H9 (cell line): ENCODE results near the gene BCKDHA. TPM values are rescaled to one million over a fixed set of nuclear protein-coding genes. Genes with fewer than 3 reads are reported as not detected.

Source experiments
- DNase-seq: peaks from one replicate; pipeline ENCODE4 v3.0.0-alpha.2; 2017
- H2AFZ ChIP-seq: one replicate; pipeline ENCODE4 v1.6.1; 2013; ENCODE audit warnings: mild to moderate bottlenecking, low read length, control low read depth, moderate library complexity
- H2AK5ac ChIP-seq: 2 replicates; pipeline ENCODE4 v1.6.1; 2013; ENCODE audit warnings: low read length, control low read depth, mixed read lengths; ENCODE audit not compliant: insufficient read length
- H2BK120ac ChIP-seq: one replicate; pipeline ENCODE4 v1.6.1; 2013; ENCODE audit warnings: low read depth, mild to moderate bottlenecking, low read length, control low read depth, inconsistent platforms; ENCODE audit not compliant: poor library complexity, severe bottlenecking
- H2BK12ac ChIP-seq: 2 replicates; pipeline ENCODE4 v1.6.1; 2013; ENCODE audit warnings: low read length, control low read depth, mixed read lengths, low read depth; ENCODE audit not compliant: insufficient read length
- H2BK15ac ChIP-seq: 2 replicates; pipeline ENCODE4 v1.6.1; 2013; ENCODE audit warnings: low read depth, low read length, control low read depth
- H2BK20ac ChIP-seq: one replicate; pipeline ENCODE4 v1.6.1; 2013; ENCODE audit warnings: low read depth, mild to moderate bottlenecking, low read length, control low read depth, inconsistent platforms; ENCODE audit not compliant: poor library complexity, severe bottlenecking
- H2BK5ac ChIP-seq: 2 replicates; pipeline ENCODE4 v1.6.1; 2013; ENCODE audit warnings: low read length, control low read depth, mixed read lengths; ENCODE audit not compliant: insufficient read length
- H3K14ac ChIP-seq: 2 replicates; pipeline ENCODE4 v1.6.1; 2013; ENCODE audit warnings: low read length, control low read depth; ENCODE audit not compliant: insufficient read depth
- H3K18ac ChIP-seq: 2 replicates; pipeline ENCODE4 v1.6.1; 2013; ENCODE audit warnings: low read depth, mild to moderate bottlenecking, mixed read lengths, low read length, control low read depth; ENCODE audit not compliant: insufficient read length
- H3K23ac ChIP-seq: 2 replicates; pipeline ENCODE4 v1.6.1; 2013; ENCODE audit warnings: low read length, control low read depth, mixed read lengths, low read depth; ENCODE audit not compliant: insufficient read length
- H3K23me2 ChIP-seq: 2 replicates; pipeline ENCODE4 v1.6.1; 2013; ENCODE audit warnings: low read depth, mild to moderate bottlenecking, mixed read lengths, low read length, control low read depth; ENCODE audit not compliant: insufficient read length, poor library complexity, severe bottlenecking
- H3K27ac ChIP-seq: 2 replicates; pipeline ENCODE4 v1.5.1; 2013; ENCODE audit warnings: low read length, control low read depth, mixed read lengths, low read depth; ENCODE audit not compliant: insufficient read length
- H3K27me3 ChIP-seq: 2 replicates; pipeline ENCODE4 v1.6.1; 2013; ENCODE audit warnings: low read length, control low read depth, inconsistent platforms; ENCODE audit not compliant: insufficient read depth
- H3K4ac ChIP-seq: 2 replicates; pipeline ENCODE4 v1.6.1; 2013; ENCODE audit warnings: low read depth, mild to moderate bottlenecking, control low read depth, inconsistent platforms, low read length, moderate library complexity
- H3K4me1 ChIP-seq: 2 replicates; pipeline ENCODE4 v1.6.1; 2013; ENCODE audit warnings: low read length, control low read depth, inconsistent platforms; ENCODE audit not compliant: insufficient read depth
- H3K4me2 ChIP-seq: 2 replicates; pipeline ENCODE4 v1.6.1; 2013; ENCODE audit warnings: low read length, control low read depth, mixed read lengths; ENCODE audit not compliant: insufficient read length, insufficient read depth
- H3K56ac ChIP-seq: 2 replicates; pipeline ENCODE4 v1.6.1; 2013; ENCODE audit warnings: low read depth, mild to moderate bottlenecking, mixed read lengths, low read length, control low read depth; ENCODE audit not compliant: insufficient read length
- H3K79me1 ChIP-seq: 2 replicates; pipeline ENCODE4 v1.6.1; 2013; ENCODE audit warnings: low read depth, mild to moderate bottlenecking, moderate library complexity, low read length, control low read depth, inconsistent platforms; ENCODE audit not compliant: insufficient read depth, poor library complexity, severe bottlenecking
- H3K79me2 ChIP-seq: 2 replicates; pipeline ENCODE4 v1.6.1; 2013; ENCODE audit warnings: low read length, control low read depth, inconsistent platforms; ENCODE audit not compliant: insufficient read depth
- H3K9ac ChIP-seq: 2 replicates; pipeline ENCODE4 v1.6.1; 2013; ENCODE audit warnings: low read length, control low read depth, mixed read lengths; ENCODE audit not compliant: insufficient read length; ENCODE audit errors: extremely low read depth
- H3K9me3 ChIP-seq: one replicate; pipeline ENCODE4 v1.6.1; 2013; ENCODE audit warnings: low read depth, low read length, inconsistent platforms; ENCODE audit not compliant: control insufficient read depth
- H3T11ph ChIP-seq: one replicate; pipeline ENCODE4 v1.6.1; 2013; ENCODE audit warnings: mild to moderate bottlenecking, low read length, control low read depth, inconsistent platforms
- H4K20me1 ChIP-seq: one replicate; pipeline ENCODE4 v1.6.1; 2013; ENCODE audit not compliant: control insufficient read depth, insufficient read length, insufficient read depth
- H4K5ac ChIP-seq: 2 replicates; pipeline ENCODE4 v1.6.1; 2013; ENCODE audit warnings: low read depth, mild to moderate bottlenecking, mixed read lengths, low read length, control low read depth; ENCODE audit not compliant: insufficient read length
- H4K8ac ChIP-seq: replicated peaks from 2 replicates; pipeline ENCODE4 v1.6.1; 2013; ENCODE audit warnings: low read length, control low read depth, mixed read lengths, low read depth; ENCODE audit not compliant: insufficient read length
- H4K91ac ChIP-seq: 2 replicates; pipeline ENCODE4 v1.6.1; 2013; ENCODE audit warnings: low read depth, mild to moderate bottlenecking, moderate library complexity, mixed read lengths, low read length, control low read depth; ENCODE audit not compliant: insufficient read length
- H3K27ac Mint-ChIP-seq, 3 experiments: 2 replicates in 2 of 3; 3 replicates in 1 of 3; pipeline ENCODE4 v1.8.0; 2020 to 2021; ENCODE audit warnings: mixed read lengths in 3 of 3, mild to moderate bottlenecking in 1 of 3, moderate library complexity in 1 of 3
- H3K27me3 Mint-ChIP-seq: 2 replicates; pipeline ENCODE4 v1.8.0; 2021; ENCODE audit warnings: low read depth, mild to moderate bottlenecking, moderate library complexity, mixed read lengths
- H3K36me3 Mint-ChIP-seq, 3 experiments: 2 replicates in 2 of 3; 3 replicates in 1 of 3; pipeline ENCODE4 v1.8.0; 2020 to 2021; ENCODE audit warnings: low read depth in 3 of 3, mixed read lengths in 3 of 3; ENCODE audit not compliant: insufficient read depth in 1 of 3
- H3K4me1 Mint-ChIP-seq, 2 experiments: 2 replicates each; pipeline ENCODE4 v1.8.0; 2020; ENCODE audit warnings: mixed read lengths in 2 of 2
- H3K4me3 Mint-ChIP-seq, 2 experiments: 2 replicates in 1 of 2; 3 replicates in 1 of 2; pipeline ENCODE4 v1.8.0; 2020 to 2021; ENCODE audit warnings: mild to moderate bottlenecking in 2 of 2, mixed read lengths in 2 of 2, moderate library complexity in 1 of 2
- H3K9me3 Mint-ChIP-seq, 2 experiments: 2 replicates in 1 of 2; 3 replicates in 1 of 2; pipeline ENCODE4 v1.8.0; 2020; ENCODE audit warnings: mild to moderate bottlenecking in 2 of 2, mixed read lengths in 2 of 2, moderate library complexity in 1 of 2
- WGBS: extraction: QIAGEN DNeasy Blood & Tissue Kit; methylation state at CpG from one replicate; pipeline ENCODE4 v1.1.7; 2013; ENCODE audit warnings: missing lambda C conversion rate, low lambda C conversion rate, mixed read lengths; ENCODE audit not compliant: insufficient read length; ENCODE audit errors: extremely low coverage; 5-methylcytosine and 5-hydroxymethylcytosine counted together
- total RNA-seq: library from RNA; stranded (reverse); gene quantifications from 2 replicates; pipeline ENCODE4 v1.2.1, GENCODE V29; 2021
- TF ChIP-seq, protein P1 (sequence below): fragments of 200-600 bp; sonication (generic); conservative IDR thresholded peaks from 3 replicates; pipeline ENCODE4 v1.8.0; 2021; ENCODE audit warnings: antibody characterized with exemption, mild to moderate bottlenecking

Gene BCKDHA
- total RNA-seq, 1 experiment from 2014 or later, result 21.1 TPM

GRCh38 chr19:41449865-41450178, 52.2 kb downstream of the BCKDHA start:
- Histone ChIP-seq H4K91ac (no peak overlapping the region), H3K79me1 (no peaks in the 10 kb centered on the region), H3K4ac (no peak overlapping the region), H4K8ac (no peak overlapping the region), H3K79me2 (no peaks in the 10 kb centered on the region), H2AFZ (no peak overlapping the region), H4K5ac (no peak overlapping the region), H2AK5ac (no peak overlapping the region), H3K27me3 (no peaks in the 10 kb centered on the region), H3K23me2 (no peaks in the 10 kb centered on the region), H3K9me3 (no peaks in the 10 kb centered on the region), H3K9ac (no peak overlapping the region), H2BK5ac (no peak overlapping the region), H3K14ac (no peak overlapping the region), H2BK12ac (no peak overlapping the region), H4K20me1 (no peaks in the 10 kb centered on the region), H3K4me1 (no peaks in the 10 kb centered on the region), H3K4me2 (no peak overlapping the region), H2BK15ac (no peak overlapping the region), H3K27ac (no peak overlapping the region), H3T11ph (no peak overlapping the region), H3K23ac (no peak overlapping the region), H2BK120ac (no peak overlapping the region), H3K18ac (no peak overlapping the region), H3K56ac (no peak overlapping the region), H2BK20ac (no peak overlapping the region)
- Mint-ChIP-seq H3K9me3 (peaks cover 29 to 44% of the 10 kb centered on the region in 2 experiments), H3K27me3 (peaks cover 16% of the 10 kb centered on the region), H3K4me1 (no peaks in the 10 kb centered on the region), H3K27ac (no peak overlapping the region), H3K36me3 (0 out of 7 replicates have a peak, but pooled peaks cover 0 to 6% (median 0%) of the 10 kb centered on the region in 3 experiments), H3K4me3 (no peak overlapping the region)
- DNase-seq, result no peak
- TF ChIP-seq, protein P1, sequence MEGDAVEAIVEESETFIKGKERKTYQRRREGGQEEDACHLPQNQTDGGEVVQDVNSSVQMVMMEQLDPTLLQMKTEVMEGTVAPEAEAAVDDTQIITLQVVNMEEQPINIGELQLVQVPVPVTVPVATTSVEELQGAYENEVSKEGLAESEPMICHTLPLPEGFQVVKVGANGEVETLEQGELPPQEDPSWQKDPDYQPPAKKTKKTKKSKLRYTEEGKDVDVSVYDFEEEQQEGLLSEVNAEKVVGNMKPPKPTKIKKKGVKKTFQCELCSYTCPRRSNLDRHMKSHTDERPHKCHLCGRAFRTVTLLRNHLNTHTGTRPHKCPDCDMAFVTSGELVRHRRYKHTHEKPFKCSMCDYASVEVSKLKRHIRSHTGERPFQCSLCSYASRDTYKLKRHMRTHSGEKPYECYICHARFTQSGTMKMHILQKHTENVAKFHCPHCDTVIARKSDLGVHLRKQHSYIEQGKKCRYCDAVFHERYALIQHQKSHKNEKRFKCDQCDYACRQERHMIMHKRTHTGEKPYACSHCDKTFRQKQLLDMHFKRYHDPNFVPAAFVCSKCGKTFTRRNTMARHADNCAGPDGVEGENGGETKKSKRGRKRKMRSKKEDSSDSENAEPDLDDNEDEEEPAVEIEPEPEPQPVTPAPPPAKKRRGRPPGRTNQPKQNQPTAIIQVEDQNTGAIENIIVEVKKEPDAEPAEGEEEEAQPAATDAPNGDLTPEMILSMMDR, result no peak
- WGBS, result no CpG with 5 or more reads among the region's 3 CpGs
